ENCODE measurements around the gene RBMX. TPM values are rescaled to one million over a fixed set of nuclear protein-coding genes. Genes with fewer than 3 reads are reported as not detected.
"Not testable (repeated sequence)": the region's sequence is repeated elsewhere in the genome, so short reads cannot be mapped to it uniquely, and the experiment has no call there.

RBMX gene
- polyA plus RNA-seq, 2 of the 4 experiments (the other 2 are of a cell fraction) = 278 to 337 TPM

DNA sequence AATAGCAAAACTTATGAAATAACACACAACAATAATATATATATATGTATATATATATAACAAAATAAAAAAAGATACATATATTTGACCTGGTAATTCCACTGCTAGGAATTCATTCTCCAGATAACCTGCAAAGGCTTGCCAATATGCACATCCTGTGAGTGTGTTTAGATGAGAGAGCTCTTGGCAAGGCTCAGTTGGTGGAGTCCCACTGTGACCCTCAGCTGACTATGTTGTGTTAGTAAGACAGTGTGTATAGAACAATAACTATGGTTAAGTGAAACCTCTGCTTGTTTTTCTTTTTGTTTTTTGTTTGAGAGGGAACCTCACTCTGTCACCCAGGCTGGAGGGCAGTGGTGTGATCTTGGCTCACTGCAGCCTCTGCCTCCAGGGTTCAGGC, 39.5 kb upstream of the RBMX start:
- no peak for DNase-seq (ENCODE audit: low read depth in 1 of 2, low spot score in 1 of 2)
- Histone ChIP-seq H3K4me2 (no peak overlapping the region), H3K4me3 (no peak overlapping the region), H3K9me3 (no peaks in the 10 kb centered on the region), H3K27ac (no peak overlapping the region), H3K4me1 (0 out of 3 replicates have a peak, but pooled peaks cover 2% of the 10 kb centered on the region)
- ATAC-seq = no peak
- TF ChIP-seq JUNB (IDR thresholded peaks at IDR 0.05) (no peak), CHD2 (IDR thresholded peaks at IDR 0.05; ENCODE audit: low read length, partially characterized antibody) (no peak), HDAC2 (IDR thresholded peaks at IDR 0.05) (no peak), BCL3 (IDR thresholded peaks at IDR 0.05) (no peak), HOXB5 (CRISPR knock-in tag; IDR thresholded peaks at IDR 0.05) (no peak), CHD4 (IDR thresholded peaks at IDR 0.05; ENCODE audit: borderline replicate concordance) (no peak), EP300 (IDR thresholded peaks at IDR 0.05) (no peak), SREBF2 (IDR thresholded peaks at IDR 0.05) (no peak), CBX8 (IDR thresholded peaks at IDR 0.05) (no peak), HOXA7 (CRISPR knock-in tag; IDR thresholded peaks at IDR 0.05) (no peak)
- POLR2A ChIA-PET = interaction anchor here (0.9 kb wide), 1 partner anchor 39 kb away, joined by 3 read pairs; the partner anchor contains the start of gene RBMX
- FAIRE-seq = no peak
- CTCF ChIA-PET = interaction anchor here (0.6 kb wide), 1 partner anchor 427 kb away, joined by 4 read pairs; no protein-coding TSS in a partner anchor

- TF ChIP-seq RAD21 (conservative IDR thresholded peaks at IDR 0.05 in 1 of 2, IDR thresholded peaks at IDR 0.05 in 1 of 2) (no peak), RARB (CRISPR knock-in tag; IDR thresholded peaks at IDR 0.05) (no peak), RCOR1 (IDR thresholded peaks at IDR 0.05; ENCODE audit: low read depth, low read length) (no peak)
- FAIRE-seq = no peak
These were observed 36.3 kb upstream of the RBMX start for GRCh38 chrX:136916827-136917226.

GRCh38 chrX:136911661-136912060, 31.1 kb upstream of the RBMX start:
- H3K4me2 ChIP-seq; ATAC-seq; H3K9me3 ChIP-seq; DNase-seq (ENCODE audit: low read depth in 1 of 2, low spot score in 1 of 2); POLR2A ChIA-PET; FAIRE-seq; H3K4me3 ChIP-seq; H3K4me1 ChIP-seq; H3K27ac ChIP-seq: not testable (repeated sequence)
- 84% methylated on average over 7 of the region's 7 CpGs for WGBS (ENCODE audit: missing lambda C conversion rate)
- CTCF ChIA-PET = interaction anchor here (3.3 kb wide), 1 partner anchor 13 kb away, joined by 22 read pairs; no protein-coding TSS in a partner anchor

More at GRCh38 chrX:136916827-136917226, 36.3 kb upstream of the RBMX start:
- no peaks in the 10 kb centered on the region for H3K9me3 ChIP-seq
- H3K4me2 ChIP-seq = no peak overlapping the region
- H3K4me1 ChIP-seq = no peaks in the 10 kb centered on the region
- DNase-seq (ENCODE audit: low read depth in 1 of 2, low spot score in 1 of 2) (no peak), ATAC-seq (no peak)
- WGBS (ENCODE audit: missing lambda C conversion rate) = 96% methylated on average over 2 of the region's 2 CpGs
- ChIA-PET CTCF (no interaction called here), POLR2A (interaction anchor here (1.1 kb wide), 1 partner anchor 36 kb away, joined by 6 read pairs; the partner anchor contains the start of gene RBMX)
- no peak overlapping the region for H3K27ac ChIP-seq
- H3K4me3 ChIP-seq = no peak overlapping the region

- no peak for ATAC-seq
- ChIA-PET CTCF (no interaction called here), POLR2A (no interaction called here)
- WGBS (ENCODE audit: missing lambda C conversion rate) = 79% methylated on average over 3 of the region's 3 CpGs
- Histone ChIP-seq H3K4me3 (no peak overlapping the region), H3K4me2 (peak overlapping the region; percentile 84), H3K4me1 (peaks cover 8% of the 10 kb centered on the region; the same call in 2 of the 3 replicates), H3K9me3 (no peaks in the 10 kb centered on the region), H3K27ac (no peak overlapping the region)
- DNase-seq (ENCODE audit: low read depth in 1 of 2, low spot score in 1 of 2) = no peak
- FAIRE-seq = no peak
- TF ChIP-seq PHF8 (IDR thresholded peaks at IDR 0.05; ENCODE audit: borderline replicate concordance, low read depth) = no peak
- no peak for TF ChIP-seq EHMT2 (IDR thresholded peaks at IDR 0.05; ENCODE audit: low read depth)
- TF ChIP-seq JUNB (IDR thresholded peaks at IDR 0.05) = no peak
- no peak for TF ChIP-seq RAD21 (conservative IDR thresholded peaks at IDR 0.05 in 1 of 2, IDR thresholded peaks at IDR 0.05 in 1 of 2)
- TF ChIP-seq KDM1A (IDR thresholded peaks at IDR 0.05; ENCODE audit: low read depth) = no peak
- TF ChIP-seq NR3C1 (IDR thresholded peaks at IDR 0.05) = no peak
- TF ChIP-seq RCOR1 (IDR thresholded peaks at IDR 0.05; ENCODE audit: low read depth, low read length) = no peak
- TF ChIP-seq TP53 (CRISPR knock-in tag; IDR thresholded peaks at IDR 0.05) = no peak
These were observed 30.7 kb upstream of the RBMX start for GRCh38 chrX:136911253-136911652.

Data from A549 (cell line).